HG03196 (cell line): ENCODE measurements around the gene KATNBL1.
"Not testable (repeated sequence)": the region's sequence is repeated elsewhere in the genome, so short reads cannot be mapped to it uniquely, and the experiment has no call there.

Experiments used
- ATAC-seq: cut with Tn5 transposase; IDR thresholded peaks from one replicate; pipeline ENCODE4 v1.9.1; 2021; ENCODE audit not compliant: unreplicated experiment

KATNBL1 gene

DNA sequence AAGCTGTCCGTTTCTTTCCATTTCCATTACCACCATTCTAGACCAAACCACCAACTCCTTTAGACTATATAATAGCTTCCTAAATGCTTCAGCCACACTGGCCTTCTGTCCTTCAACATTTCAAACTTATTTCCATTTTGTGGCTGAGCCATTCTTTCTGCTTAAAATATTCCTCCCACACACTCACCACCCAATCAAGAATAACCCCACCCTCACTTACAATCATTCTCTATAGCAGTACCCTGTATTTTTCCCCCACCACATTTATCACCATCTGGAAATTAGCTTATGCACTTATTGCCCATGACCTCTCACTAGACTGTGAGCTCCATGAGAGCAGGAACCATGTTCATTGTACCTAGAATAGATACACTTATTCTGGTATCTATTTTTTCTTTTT lies 6.6 kb downstream of the KATNBL1 start:
- ATAC-seq = no peak

DNA sequence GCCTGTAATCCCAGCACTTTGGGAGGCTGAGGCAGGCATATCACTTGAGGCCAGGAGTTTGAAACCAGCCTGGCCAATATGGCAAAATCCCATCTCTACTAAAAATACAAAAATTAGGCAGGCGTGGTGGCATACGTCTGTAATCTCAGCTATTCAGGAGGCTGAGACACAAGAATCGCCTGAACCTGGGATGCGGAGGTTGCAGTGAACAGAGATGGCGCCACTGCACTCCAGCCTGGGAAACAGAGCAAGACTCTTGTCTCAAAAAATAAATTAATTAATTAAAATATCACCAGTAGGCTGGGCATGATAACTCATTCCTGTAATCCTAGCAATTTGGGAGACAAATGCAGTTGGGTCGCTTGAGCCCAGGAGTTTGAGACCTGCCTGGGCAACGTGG lies 16.6 kb downstream of the KATNBL1 start:
- not testable (repeated sequence) for ATAC-seq

DNA sequence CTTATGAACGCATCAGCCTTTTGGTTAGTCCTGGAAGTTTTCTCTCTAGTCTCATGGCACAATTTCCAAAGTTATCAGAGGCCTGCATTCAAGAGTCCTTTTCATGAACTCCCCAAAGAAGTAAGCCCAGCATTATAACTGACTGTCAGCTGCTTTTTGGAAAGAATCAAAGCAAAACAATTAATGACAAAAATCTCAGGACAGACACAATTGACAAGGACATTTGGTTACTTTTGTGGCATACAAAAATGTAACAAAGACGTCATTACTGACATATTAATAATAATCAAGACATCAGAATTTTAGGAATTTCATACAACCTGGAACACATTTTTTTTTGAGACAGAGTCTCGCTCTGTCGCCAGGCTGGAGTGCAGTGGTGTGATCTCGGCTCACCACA lies 21.2 kb downstream of the KATNBL1 start:
- ATAC-seq = no peak

DNA sequence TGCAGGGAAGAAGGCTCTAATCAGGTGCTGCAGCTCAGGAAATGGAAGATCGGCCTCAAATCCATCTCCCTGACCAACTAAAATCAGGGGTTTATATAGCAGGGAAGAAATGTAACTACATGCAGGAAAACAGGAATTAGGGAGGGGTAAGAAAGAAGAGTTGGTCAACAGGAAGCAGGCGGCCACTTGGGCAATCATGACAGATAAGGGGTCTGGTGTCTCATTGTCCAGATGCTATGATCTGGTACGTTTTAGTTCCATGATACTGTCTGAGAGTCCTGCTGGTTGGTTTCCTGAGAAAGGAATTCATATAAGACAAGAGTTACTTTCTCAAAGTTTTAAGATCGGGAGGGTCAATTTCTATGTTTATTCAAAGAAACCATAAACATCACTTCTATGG lies 24.2 kb downstream of the KATNBL1 start:
- ATAC-seq = no peak

DNA sequence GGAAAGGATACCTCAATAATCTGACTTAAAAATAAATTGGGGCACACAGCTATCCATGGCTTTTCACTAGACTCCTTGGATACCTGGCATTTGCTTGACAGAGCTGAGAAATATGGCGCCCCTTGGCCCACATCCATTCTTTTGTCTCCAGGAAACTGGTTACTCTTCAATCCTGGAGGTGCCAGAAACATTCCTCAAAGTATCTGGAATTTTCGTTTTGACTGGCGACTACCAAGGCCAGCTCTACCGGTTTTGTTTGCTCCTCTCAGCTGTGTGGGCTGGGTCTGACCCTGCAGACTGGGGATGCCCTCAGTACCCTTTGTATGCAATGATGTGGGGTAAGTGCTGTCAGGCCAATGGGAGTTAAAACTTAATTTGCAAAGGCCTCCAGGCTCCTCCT lies 27.0 kb downstream of the KATNBL1 start:
- no peak for ATAC-seq

DNA sequence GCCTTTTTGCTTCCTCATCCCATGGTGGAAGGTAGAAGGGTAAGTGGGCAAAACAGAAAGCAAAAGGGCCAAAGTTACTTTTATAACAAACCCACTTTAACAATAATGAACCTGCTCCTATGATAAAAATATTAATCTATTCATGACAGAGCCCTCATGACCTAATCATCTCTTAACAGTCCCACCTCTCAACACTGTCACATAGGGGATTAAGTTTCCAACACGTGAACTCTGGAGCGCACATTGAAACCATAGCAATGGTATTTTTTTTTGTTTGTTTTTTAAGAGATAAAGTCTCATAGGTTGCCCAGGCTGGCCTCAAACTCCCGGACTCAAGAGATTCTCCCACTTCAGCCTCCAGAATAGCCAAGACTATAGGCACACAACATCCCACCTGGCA lies 30.7 kb downstream of the KATNBL1 start:
- ATAC-seq = no peak

- ATAC-seq = not testable (repeated sequence)
Observed at GRCh38 chr15:34165987-34166573, 43.8 kb downstream of the KATNBL1 start.

DNA sequence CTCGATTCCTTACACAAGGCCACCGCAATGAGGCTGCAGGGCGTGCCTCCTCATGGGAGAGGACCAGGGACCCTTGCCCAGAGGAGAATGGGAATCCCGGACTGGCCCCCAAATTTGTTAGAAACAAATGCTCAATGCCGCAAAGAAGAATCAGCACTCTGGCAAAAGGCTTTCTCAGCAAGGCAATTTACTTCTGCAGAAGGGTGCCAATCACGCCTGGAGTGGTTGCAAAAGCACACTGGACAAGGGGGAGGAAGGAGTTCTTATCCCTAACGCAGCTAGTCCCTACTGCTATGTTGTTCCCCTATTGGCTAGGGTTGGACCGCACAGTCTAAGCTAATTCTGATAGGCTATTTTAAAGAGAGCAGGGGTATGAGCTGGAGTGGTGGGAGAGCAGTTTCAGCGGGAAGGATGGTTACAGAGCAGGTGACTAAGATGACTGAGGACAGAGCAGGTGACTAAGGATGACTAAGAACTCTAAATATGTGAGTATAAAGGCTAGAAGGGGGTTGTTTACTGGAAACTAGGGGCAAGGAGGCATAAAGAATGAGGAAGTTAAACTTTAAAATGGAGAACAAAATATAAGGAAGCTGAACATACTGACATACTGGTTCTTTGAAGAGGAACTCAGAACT lies 48.5 kb downstream of the KATNBL1 start:
- ATAC-seq = no peak

DNA sequence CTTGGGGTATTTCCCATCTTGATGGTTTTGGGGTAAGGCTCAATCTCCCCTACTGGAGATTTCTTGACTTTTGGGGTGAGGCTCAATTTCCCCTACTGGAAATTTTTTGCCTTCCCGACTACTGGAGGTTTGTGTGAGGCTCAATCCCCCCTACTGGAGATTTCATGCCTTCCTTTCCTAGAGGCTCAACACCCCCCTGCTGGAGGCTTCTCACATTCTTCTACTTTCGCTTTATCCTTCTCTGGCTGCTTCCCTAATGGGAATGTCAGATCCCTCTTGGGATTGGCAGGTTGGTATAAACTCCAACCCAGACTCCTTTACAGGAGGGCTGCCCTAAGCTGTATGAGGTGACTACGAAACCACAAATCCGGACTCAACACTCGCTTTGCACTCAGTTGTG lies 49.2 kb downstream of the KATNBL1 start:
- ATAC-seq = no peak

DNA sequence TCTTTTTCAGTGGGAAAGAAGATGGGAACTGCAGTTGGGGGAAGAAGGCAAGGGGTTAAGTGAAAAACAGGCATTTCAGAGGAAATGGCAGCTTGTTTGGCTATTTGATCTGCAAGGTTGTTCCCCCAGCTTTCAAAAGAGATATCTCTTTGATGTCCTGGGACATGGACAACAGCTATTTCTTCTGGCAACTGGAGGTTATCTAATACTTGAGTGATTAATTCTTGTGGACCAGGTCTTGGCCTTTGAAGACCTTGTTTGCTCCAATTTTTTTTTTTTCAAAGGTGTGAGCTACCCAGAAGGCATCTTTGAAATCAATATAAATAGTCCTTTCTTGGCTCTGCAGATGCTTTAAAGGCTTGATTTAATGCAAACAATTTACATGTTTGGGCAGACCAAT lies 51.5 kb downstream of the KATNBL1 start:
- ATAC-seq = no peak

- no peak for ATAC-seq
Observed at GRCh38 chr15:34155859-34156258, 54.0 kb downstream of the KATNBL1 start.

DNA sequence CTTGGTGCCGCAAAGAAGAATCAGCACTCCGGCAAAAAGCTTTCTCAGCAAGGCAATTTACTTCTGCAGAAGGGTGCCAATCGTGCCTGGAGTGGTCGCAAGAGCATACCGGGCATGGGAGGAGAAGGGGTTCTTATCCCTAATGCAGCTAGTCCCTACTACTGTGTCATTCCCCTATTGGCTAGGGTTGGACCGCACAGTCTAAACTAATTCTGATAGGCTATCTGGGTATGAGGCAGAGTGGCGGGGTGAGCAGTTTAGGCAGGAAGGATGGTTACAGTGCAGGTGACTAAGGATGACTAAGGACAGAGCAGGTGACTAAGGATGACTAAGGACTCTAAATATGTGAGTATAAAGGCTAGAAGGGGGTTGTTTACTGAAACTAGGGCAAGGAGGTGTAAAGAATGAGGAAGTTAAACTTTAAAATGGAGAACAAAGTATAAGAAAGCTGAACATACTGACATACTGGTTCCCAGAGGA lies 55.1 kb downstream of the KATNBL1 start:
- ATAC-seq = no peak

GRCh38 chr15:34147371-34148140 lies 62.3 kb downstream of the KATNBL1 start:
- ATAC-seq = no peak

DNA sequence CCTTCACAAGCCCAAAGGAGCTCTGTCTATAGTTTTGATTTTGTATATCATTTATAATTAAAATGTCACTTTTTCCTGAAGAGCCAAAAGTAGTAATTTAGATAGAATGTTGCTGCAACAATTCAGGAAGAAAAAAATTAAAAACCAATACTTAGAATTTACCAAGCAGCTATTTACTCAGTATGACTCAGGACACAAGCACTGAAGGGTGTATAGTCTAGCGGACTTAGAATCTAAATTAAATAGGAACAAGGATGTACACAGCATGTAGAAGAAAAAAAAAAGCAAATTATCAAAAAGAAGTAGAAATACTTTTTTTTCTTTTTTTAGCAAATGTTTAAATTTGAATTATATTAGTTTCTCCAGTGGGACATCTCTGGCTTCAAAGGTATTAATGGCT lies 76.4 kb downstream of the KATNBL1 start:
- ATAC-seq = no peak

DNA sequence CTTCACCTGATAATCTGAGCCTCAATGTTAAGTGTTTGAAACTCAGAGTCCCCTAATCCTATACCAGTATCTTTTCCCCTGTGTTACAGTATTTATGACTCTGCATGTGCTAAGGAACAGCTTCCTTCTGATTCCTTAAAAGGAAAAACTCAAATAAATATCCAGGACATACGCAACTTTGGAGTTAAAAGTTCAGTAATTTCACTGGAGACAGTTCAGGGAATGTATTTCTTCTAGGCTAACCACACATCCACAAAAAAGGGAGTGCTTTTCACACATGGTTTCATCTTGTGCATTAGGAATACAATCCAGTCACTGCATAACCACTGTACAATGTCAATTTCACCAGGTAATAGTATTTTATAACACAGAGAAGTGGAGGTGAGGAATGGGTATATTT lies 77.0 kb downstream of the KATNBL1 start:
- ATAC-seq = no peak

- no peak for ATAC-seq
Observed at GRCh38 chr15:34128898-34129297, 81.0 kb downstream of the KATNBL1 start.

DNA sequence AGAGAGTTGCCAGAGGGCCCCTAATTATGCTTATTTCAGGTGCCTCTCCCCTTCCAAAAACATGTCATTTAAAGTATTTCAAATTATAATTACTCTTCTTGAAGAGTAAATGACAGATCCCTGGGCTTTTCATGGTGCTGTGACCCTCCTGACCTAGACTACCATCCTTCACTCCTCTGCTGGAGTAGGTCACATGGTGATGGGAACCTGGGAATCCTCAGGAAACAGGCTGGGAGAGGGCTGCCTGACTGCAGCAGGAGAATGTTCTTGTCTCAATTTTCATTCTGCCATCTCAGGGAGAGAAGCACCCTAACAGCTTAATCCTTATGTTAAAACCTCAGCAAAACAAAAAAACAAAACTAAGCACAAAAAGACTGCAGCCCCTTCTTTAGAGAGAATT lies 83.4 kb downstream of the KATNBL1 start:
- no peak for ATAC-seq

DNA sequence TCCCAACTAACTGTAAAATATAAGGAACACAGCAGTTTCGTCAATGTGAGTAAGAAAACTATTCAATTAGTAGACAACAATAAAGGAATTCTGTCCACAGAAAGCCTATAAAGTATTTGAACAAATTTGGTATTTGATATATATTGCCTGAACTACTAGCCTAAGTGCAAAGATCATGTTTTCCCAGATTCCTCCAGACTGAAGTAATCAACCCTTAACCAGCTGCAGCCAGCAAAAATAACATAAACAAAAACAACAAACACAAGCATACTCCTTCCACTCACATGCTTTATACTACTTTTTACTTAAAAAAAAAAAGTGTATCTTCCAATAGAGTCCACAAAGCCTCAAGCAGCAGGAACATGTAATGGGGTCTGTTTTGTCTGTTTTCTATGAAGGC lies 84.0 kb downstream of the KATNBL1 start:
- no peak for ATAC-seq

DNA sequence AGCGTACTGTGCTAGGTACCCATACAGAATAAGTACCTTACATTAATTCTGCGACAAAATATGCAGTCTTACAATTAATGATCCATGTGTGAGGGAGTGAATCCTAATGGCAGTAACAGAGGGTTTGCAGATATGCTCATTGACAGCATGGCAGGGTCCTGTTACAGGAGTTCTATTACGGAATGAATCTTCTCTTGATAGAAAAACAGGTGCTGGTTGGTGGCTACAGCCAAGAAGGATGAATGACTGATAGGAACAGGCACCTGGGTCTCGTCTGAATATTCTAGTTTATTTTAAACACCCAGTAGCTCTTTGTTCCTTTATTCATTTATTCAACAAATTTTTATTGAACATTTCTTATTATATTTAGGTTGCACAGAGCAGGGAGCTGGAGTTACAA lies 85.2 kb downstream of the KATNBL1 start:
- ATAC-seq = no peak

DNA sequence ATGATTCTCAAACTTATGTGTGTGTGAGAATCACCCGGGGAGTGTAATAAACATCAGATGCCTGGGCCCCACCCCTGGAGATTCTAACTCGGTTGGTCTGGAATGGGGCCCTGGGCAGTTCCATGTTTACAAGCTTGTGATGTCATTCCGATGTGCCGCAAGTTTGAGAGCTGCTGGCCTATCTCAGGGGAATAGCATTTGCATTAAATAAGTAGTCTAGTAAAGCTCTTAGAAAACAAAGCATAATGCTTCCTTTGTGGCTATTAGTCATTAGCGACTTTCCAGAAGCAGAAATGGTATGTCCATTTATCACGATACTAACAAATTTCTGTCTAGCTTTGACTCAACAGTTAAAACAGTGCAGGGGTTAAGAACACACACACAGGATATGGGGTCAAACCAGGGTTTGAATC lies 87.1 kb downstream of the KATNBL1 start:
- peak; percentile 55 for ATAC-seq

DNA sequence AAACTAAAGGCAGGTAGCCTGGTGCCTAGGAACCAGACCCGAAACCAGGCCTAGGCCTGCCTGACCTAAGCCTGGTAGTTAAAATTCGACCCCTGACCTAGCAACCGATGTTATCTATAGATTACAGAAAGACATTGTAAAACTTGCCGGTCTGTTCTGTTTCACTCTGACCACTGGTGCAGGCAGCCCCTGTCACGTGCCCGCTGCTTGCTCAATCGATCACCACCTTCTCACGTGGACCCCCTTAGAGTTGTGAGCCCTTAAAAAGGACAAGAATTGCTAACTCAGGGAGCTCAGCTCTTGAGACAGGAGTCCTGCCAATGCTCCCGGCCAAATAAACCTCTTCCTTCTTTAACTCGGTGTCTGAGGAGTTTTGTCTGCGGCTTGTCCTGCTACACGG lies 88.1 kb downstream of the KATNBL1 start:
- not testable (repeated sequence) for ATAC-seq

- not testable (repeated sequence) for ATAC-seq
Observed at GRCh38 chr15:34120420-34120819, 89.5 kb downstream of the KATNBL1 start.
